Stimulated activated CD8-positive, alpha-beta memory T cell treated with anti-CD3 and anti-CD28 coated beads, Interleukin-15, amount 100 ng/mL, for 24 hours (primary cell): Measurements from ENCODE around the gene TACC2.
"Not testable (repeated sequence)": the region's sequence is repeated elsewhere in the genome, so short reads cannot be mapped to it uniquely, and the experiment has no call there.

Experiments used
- DNase-seq: peaks from one replicate; pipeline ENCODE4 v3.0.0-alpha.2; 2020; ENCODE audit warnings: low read depth

Gene TACC2

GRCh38 chr10:122023257-122023656 lies 34.3 kb downstream of the TACC2 start:
- not testable (repeated sequence) for DNase-seq

GRCh38 chr10:122029499-122030199 lies 40.7 kb downstream of the TACC2 start:
- no peak for DNase-seq

GRCh38 chr10:122030200-122030552 lies 41.2 kb downstream of the TACC2 start:
- no peak for DNase-seq

GRCh38 chr10:122033224-122033926 lies 44.4 kb downstream of the TACC2 start:
- DNase-seq, result no peak

GRCh38 chr10:122034149-122034756 lies 45.3 kb downstream of the TACC2 start:
- DNase-seq, result no peak

- no peak for DNase-seq
Observed at GRCh38 chr10:122040786-122041185, 51.8 kb downstream of the TACC2 start.

GRCh38 chr10:122042836-122043235 lies 53.9 kb downstream of the TACC2 start:
- no peak for DNase-seq

GRCh38 chr10:122044045-122044661 lies 55.2 kb downstream of the TACC2 start:
- no peak for DNase-seq

GRCh38 chr10:122044713-122045112 lies 55.8 kb downstream of the TACC2 start:
- DNase-seq, result no peak

- DNase-seq, result no peak
Observed at GRCh38 chr10:122045212-122045611, 56.2 kb downstream of the TACC2 start.

- no peak for DNase-seq
Observed at GRCh38 chr10:122047560-122047959, 58.6 kb downstream of the TACC2 start.

GRCh38 chr10:122049076-122049475 lies 60.1 kb downstream of the TACC2 start:
- DNase-seq, result no peak

- no peak for DNase-seq
Observed at GRCh38 chr10:122050311-122050710, 61.3 kb downstream of the TACC2 start.

- no peak for DNase-seq
Observed at GRCh38 chr10:122050811-122051210, 61.8 kb downstream of the TACC2 start.

- DNase-seq, result no peak
Observed at GRCh38 chr10:122051609-122052385, 62.8 kb downstream of the TACC2 start.

GRCh38 chr10:122052701-122053100 lies 63.7 kb downstream of the TACC2 start:
- DNase-seq, result no peak

- no peak for DNase-seq
Observed at GRCh38 chr10:122053314-122053713, 64.4 kb downstream of the TACC2 start.

GRCh38 chr10:122054048-122055025 lies 65.4 kb downstream of the TACC2 start:
- no peak for DNase-seq

GRCh38 chr10:122055252-122055651 lies 66.3 kb downstream of the TACC2 start:
- no peak for DNase-seq

GRCh38 chr10:122056431-122057094 lies 67.6 kb downstream of the TACC2 start:
- no peak for DNase-seq
